ENCODE data around the gene SIL1. TPM values are rescaled to one million over a fixed set of nuclear protein-coding genes. Genes with fewer than 3 reads are reported as not detected.

The SIL1 gene
- total RNA-seq, 1 donor from 2014 or later, result 41.6 TPM

GRCh38 chr5:139019211-139019610 is 179.0 kb downstream of the SIL1 start:
- Mint-ChIP-seq H3K4me1 (ENCODE audit: low read depth, unreplicated experiment) (no peaks in the 10 kb centered on the region), H3K27me3 (ENCODE audit: low read depth, unreplicated experiment) (no peaks in the 10 kb centered on the region), H3K36me3 (ENCODE audit: low read depth, unreplicated experiment) (peaks cover 29% of the 10 kb centered on the region), H3K4me3 (ENCODE audit: unreplicated experiment) (no peak overlapping the region), H3K9me3 (ENCODE audit: unreplicated experiment) (no peaks in the 10 kb centered on the region), H3K27ac (ENCODE audit: unreplicated experiment) (no peak overlapping the region)
- H3K36me3 ChIP-seq (ENCODE audit: insufficient read depth, low read length), result no peaks in the 10 kb centered on the region
- H3K79me2 ChIP-seq (ENCODE audit: insufficient read depth, low read length), result no peaks in the 10 kb centered on the region
- TF ChIP-seq EZH2 (IDR thresholded peaks at IDR 0.05; ENCODE audit: insufficient read depth, low read length), result no peak
- no peak for TF ChIP-seq CTCF (IDR thresholded peaks at IDR 0.05; ENCODE audit: insufficient read depth, low read depth, low read length)
- no peaks in the 10 kb centered on the region for H3K9me3 ChIP-seq (ENCODE audit: insufficient read depth, low read depth, low read length)
- peaks cover 11% of the 10 kb centered on the region for H3K4me1 ChIP-seq (ENCODE audit: insufficient read depth, low read length)
- no peak for FAIRE-seq
- no peak overlapping the region for H3K9ac ChIP-seq (ENCODE audit: low read length)
- H2AFZ ChIP-seq (ENCODE audit: low read depth, low read length), result no peak overlapping the region
- H3K27ac ChIP-seq (ENCODE audit: low read depth, low read length), result no peak overlapping the region
- no peaks in the 10 kb centered on the region for H3K27me3 ChIP-seq (ENCODE audit: insufficient read depth, low read length)
- H3K4me2 ChIP-seq (ENCODE audit: low read length), result no peak overlapping the region
- DNase-seq (ENCODE audit: low read depth), result no peak
- no peak overlapping the region for H3K4me3 ChIP-seq (ENCODE audit: insufficient read depth, low read depth, low read length)
- H4K20me1 ChIP-seq (ENCODE audit: insufficient read depth, low read length), result no peaks in the 10 kb centered on the region

- Histone ChIP-seq H4K20me1 (ENCODE audit: insufficient read depth, low read length) (no peaks in the 10 kb centered on the region), H3K4me1 (ENCODE audit: insufficient read depth, low read length) (peaks cover 15% of the 10 kb centered on the region), H3K9me3 (ENCODE audit: insufficient read depth, low read depth, low read length) (no peaks in the 10 kb centered on the region), H3K9ac (ENCODE audit: low read length) (no peak overlapping the region), H3K36me3 (ENCODE audit: insufficient read depth, low read length) (no peaks in the 10 kb centered on the region), H3K27me3 (ENCODE audit: insufficient read depth, low read length) (no peaks in the 10 kb centered on the region), H3K4me3 (ENCODE audit: insufficient read depth, low read depth, low read length) (no peak overlapping the region), H2AFZ (ENCODE audit: low read depth, low read length) (no peak overlapping the region), H3K27ac (ENCODE audit: low read depth, low read length) (no peak overlapping the region), H3K79me2 (ENCODE audit: insufficient read depth, low read length) (no peaks in the 10 kb centered on the region), H3K4me2 (ENCODE audit: low read length) (no peak overlapping the region)
- no peaks in the 10 kb centered on the region for H3K27me3 Mint-ChIP-seq (ENCODE audit: low read depth, unreplicated experiment)
- DNase-seq (ENCODE audit: low read depth) (no peak), FAIRE-seq (no peak)
- no peaks in the 10 kb centered on the region for H3K4me1 Mint-ChIP-seq (ENCODE audit: low read depth, unreplicated experiment)
- no peaks in the 10 kb centered on the region for H3K9me3 Mint-ChIP-seq (ENCODE audit: unreplicated experiment)
- no peak overlapping the region for H3K4me3 Mint-ChIP-seq (ENCODE audit: unreplicated experiment)
- H3K27ac Mint-ChIP-seq (ENCODE audit: unreplicated experiment), result no peak overlapping the region
- TF ChIP-seq CTCF (IDR thresholded peaks at IDR 0.05; ENCODE audit: insufficient read depth, low read depth, low read length) (no peak), EZH2 (IDR thresholded peaks at IDR 0.05; ENCODE audit: insufficient read depth, low read length) (no peak)
- H3K36me3 Mint-ChIP-seq (ENCODE audit: low read depth, unreplicated experiment), result peaks cover 23% of the 10 kb centered on the region
These were observed 180.5 kb downstream of the SIL1 start for GRCh38 chr5:139017624-139018023.

- Mint-ChIP-seq H3K9me3 (ENCODE audit: unreplicated experiment) (no peaks in the 10 kb centered on the region), H3K4me3 (ENCODE audit: unreplicated experiment) (no peak overlapping the region), H3K27ac (ENCODE audit: unreplicated experiment) (no peak overlapping the region), H3K36me3 (ENCODE audit: low read depth, unreplicated experiment) (peaks cover 22% of the 10 kb centered on the region), H3K4me1 (ENCODE audit: low read depth, unreplicated experiment) (no peaks in the 10 kb centered on the region), H3K27me3 (ENCODE audit: low read depth, unreplicated experiment) (no peaks in the 10 kb centered on the region)
- Histone ChIP-seq H3K79me2 (ENCODE audit: insufficient read depth, low read length) (no peaks in the 10 kb centered on the region), H3K4me3 (ENCODE audit: insufficient read depth, low read depth, low read length) (no peak overlapping the region), H3K4me1 (ENCODE audit: insufficient read depth, low read length) (peaks cover 15% of the 10 kb centered on the region), H3K9ac (ENCODE audit: low read length) (no peak overlapping the region), H3K4me2 (ENCODE audit: low read length) (no peak overlapping the region), H3K27ac (ENCODE audit: low read depth, low read length) (no peak overlapping the region), H2AFZ (ENCODE audit: low read depth, low read length) (no peak overlapping the region), H4K20me1 (ENCODE audit: insufficient read depth, low read length) (no peaks in the 10 kb centered on the region), H3K36me3 (ENCODE audit: insufficient read depth, low read length) (no peaks in the 10 kb centered on the region), H3K9me3 (ENCODE audit: insufficient read depth, low read depth, low read length) (no peaks in the 10 kb centered on the region), H3K27me3 (ENCODE audit: insufficient read depth, low read length) (no peaks in the 10 kb centered on the region)
- FAIRE-seq (no peak), DNase-seq (ENCODE audit: low read depth) (peak; percentile 59)
- TF ChIP-seq EZH2 (IDR thresholded peaks at IDR 0.05; ENCODE audit: insufficient read depth, low read length), result no peak
- TF ChIP-seq CTCF (IDR thresholded peaks at IDR 0.05; ENCODE audit: insufficient read depth, low read depth, low read length), result no peak
These were observed 182.0 kb downstream of the SIL1 start for GRCh38 chr5:139016186-139016585.
